GM13976 (cell line): ENCODE data around the gene CD68.

Experiments used
- DNase-seq: peaks from one replicate; pipeline ENCODE4 v3.0.0; 2012; ENCODE audit warnings: low spot score
- CTCF ChIP-seq: IDR thresholded peaks from 2 replicates; pipeline ENCODE4 v1.5.1; 2012; ENCODE audit warnings: borderline replicate concordance, mild to moderate bottlenecking; ENCODE audit not compliant: insufficient read depth; ENCODE audit errors: extremely low read depth, missing control alignments, control extremely low read depth
- in situ Hi-C: fragments of 300-500 bp; cut with MboI; formaldehyde crosslinking; loops from one replicate; pipeline ENCODE4 v1.12.0; 2022; ENCODE audit warnings: low sequenced_read_pairs, mixed read lengths, inconsistent platforms; ENCODE audit not compliant: unreplicated experiment

Gene CD68

GRCh38 chr17:7626956-7627249, 47.5 kb downstream of the CD68 start:
- DNase-seq: no peak
- in situ Hi-C loops: no loop called here
- TF ChIP-seq CTCF: no peak

GRCh38 chr17:7627250-7628121, 48.0 kb downstream of the CD68 start, which contains the start of gene SAT2:
Gene SAT2 (minus strand): TSS chr17:7627821. CDS start chr17:7627635, 186 bp downstream.
- in situ Hi-C loops: no loop called here
- peak; percentile 99 for DNase-seq
- no peak for TF ChIP-seq CTCF

GRCh38 chr17:7629939-7630571, 50.6 kb downstream of the CD68 start, which contains the start of gene SHBG:
Gene SHBG (plus strand): TSS chr17:7630135. CDS start chr17:7630173, 38 bp downstream.
- in situ Hi-C loops: no loop called here
- TF ChIP-seq CTCF: no peak
- DNase-seq: no peak
